Transverse colon (tissue), 3 donors: Measurements from ENCODE around the gene HMCN1.

Experiments used
- POLR2A ChIP-seq: fragments of 450-650 bp; IDR thresholded peaks from one replicate; pipeline ENCODE4 v1.6.1; 2016; ENCODE audit warnings: antibody characterized with exemption, mild to moderate bottlenecking, moderate library complexity
- TF ChIP-seq, protein P1 (sequence below), 5 experiments: fragments of 200-600 bp in 3 of 5; fragments of 450-650 bp in 2 of 5; sonication (generic) in 3 of 5; IDR thresholded peaks; 1 replicate in 2 of 5; 2 replicates in 3 of 5; pipeline ENCODE4 v1.5.1; 2016 to 2017; ENCODE audit warnings: antibody characterized with exemption in 5 of 5, inconsistent platforms in 3 of 5, mild to moderate bottlenecking in 2 of 5, moderate library complexity in 1 of 5

DNA sequence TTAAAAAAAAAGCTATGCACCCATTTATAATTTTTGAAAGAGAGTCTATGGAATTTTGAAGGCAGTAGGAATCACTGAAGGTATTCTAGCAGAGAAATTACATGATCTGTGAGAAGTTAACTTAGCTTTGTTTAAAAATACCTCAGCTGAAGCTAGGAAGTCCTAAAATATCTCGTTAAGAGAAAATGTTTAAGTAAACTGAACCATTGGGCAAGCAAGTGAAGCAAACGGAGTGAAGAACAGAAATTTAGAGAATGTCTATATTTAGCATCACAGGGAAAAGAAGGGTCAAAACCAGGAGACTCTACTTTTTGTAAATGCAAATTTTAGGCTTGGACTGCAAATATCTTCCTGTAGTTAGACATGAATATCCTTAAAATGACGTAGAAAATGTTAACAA is 230.8 kb downstream of the HMCN1 start:
- TF ChIP-seq, protein P1, sequence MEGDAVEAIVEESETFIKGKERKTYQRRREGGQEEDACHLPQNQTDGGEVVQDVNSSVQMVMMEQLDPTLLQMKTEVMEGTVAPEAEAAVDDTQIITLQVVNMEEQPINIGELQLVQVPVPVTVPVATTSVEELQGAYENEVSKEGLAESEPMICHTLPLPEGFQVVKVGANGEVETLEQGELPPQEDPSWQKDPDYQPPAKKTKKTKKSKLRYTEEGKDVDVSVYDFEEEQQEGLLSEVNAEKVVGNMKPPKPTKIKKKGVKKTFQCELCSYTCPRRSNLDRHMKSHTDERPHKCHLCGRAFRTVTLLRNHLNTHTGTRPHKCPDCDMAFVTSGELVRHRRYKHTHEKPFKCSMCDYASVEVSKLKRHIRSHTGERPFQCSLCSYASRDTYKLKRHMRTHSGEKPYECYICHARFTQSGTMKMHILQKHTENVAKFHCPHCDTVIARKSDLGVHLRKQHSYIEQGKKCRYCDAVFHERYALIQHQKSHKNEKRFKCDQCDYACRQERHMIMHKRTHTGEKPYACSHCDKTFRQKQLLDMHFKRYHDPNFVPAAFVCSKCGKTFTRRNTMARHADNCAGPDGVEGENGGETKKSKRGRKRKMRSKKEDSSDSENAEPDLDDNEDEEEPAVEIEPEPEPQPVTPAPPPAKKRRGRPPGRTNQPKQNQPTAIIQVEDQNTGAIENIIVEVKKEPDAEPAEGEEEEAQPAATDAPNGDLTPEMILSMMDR (IDR thresholded peaks at IDR 0.05) = no peak
- TF ChIP-seq POLR2A = no peak
